ENCODE results near the gene FLT1.

Gene FLT1

GRCh38 chr13:28449826-28450773 is 44.8 kb downstream of the FLT1 start:
- no peaks in the 10 kb centered on the region for H4K20me1 ChIP-seq (ENCODE audit: insufficient read depth, low read length)
- H3K9me3 ChIP-seq (ENCODE audit: insufficient read depth, low read length, severe bottlenecking): peaks cover 4% of the 10 kb centered on the region
- H3K9ac ChIP-seq (ENCODE audit: low read depth, low read length): no peak overlapping the region
- H3K79me2 ChIP-seq (ENCODE audit: insufficient read depth, low read length): no peaks in the 10 kb centered on the region
- no peaks in the 10 kb centered on the region for H3K4me1 ChIP-seq (ENCODE audit: insufficient read depth, low read length)
- H3K27ac ChIP-seq (ENCODE audit: low read length): no peak overlapping the region
- H3K27me3 ChIP-seq (ENCODE audit: insufficient read depth, low read length, poor library complexity): no peaks in the 10 kb centered on the region
- no peak overlapping the region for H3K4me2 ChIP-seq (ENCODE audit: insufficient read depth, low read length)
- ATAC-seq (ENCODE audit: insufficient read depth, low read depth) (no peak), DNase-seq (no peak)
- H3K36me3 ChIP-seq (ENCODE audit: insufficient read depth, low read length): no peaks in the 10 kb centered on the region
- H3K4me3 ChIP-seq (ENCODE audit: low read depth in 1 of 2, low read length in 2 of 2): no peak overlapping the region
- TF ChIP-seq, protein P1, sequence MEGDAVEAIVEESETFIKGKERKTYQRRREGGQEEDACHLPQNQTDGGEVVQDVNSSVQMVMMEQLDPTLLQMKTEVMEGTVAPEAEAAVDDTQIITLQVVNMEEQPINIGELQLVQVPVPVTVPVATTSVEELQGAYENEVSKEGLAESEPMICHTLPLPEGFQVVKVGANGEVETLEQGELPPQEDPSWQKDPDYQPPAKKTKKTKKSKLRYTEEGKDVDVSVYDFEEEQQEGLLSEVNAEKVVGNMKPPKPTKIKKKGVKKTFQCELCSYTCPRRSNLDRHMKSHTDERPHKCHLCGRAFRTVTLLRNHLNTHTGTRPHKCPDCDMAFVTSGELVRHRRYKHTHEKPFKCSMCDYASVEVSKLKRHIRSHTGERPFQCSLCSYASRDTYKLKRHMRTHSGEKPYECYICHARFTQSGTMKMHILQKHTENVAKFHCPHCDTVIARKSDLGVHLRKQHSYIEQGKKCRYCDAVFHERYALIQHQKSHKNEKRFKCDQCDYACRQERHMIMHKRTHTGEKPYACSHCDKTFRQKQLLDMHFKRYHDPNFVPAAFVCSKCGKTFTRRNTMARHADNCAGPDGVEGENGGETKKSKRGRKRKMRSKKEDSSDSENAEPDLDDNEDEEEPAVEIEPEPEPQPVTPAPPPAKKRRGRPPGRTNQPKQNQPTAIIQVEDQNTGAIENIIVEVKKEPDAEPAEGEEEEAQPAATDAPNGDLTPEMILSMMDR (IDR thresholded peaks at IDR 0.05; ENCODE audit: borderline replicate concordance, extremely low read depth, low read length, poor library complexity, severe bottlenecking): no peak
- no peak for TF ChIP-seq EZH2 (IDR thresholded peaks at IDR 0.05; ENCODE audit: borderline replicate concordance, low read depth, low read length, severe bottlenecking)
- H2AFZ ChIP-seq (ENCODE audit: low read depth, low read length): no peak overlapping the region

- TF ChIP-seq, protein P1 (IDR thresholded peaks at IDR 0.05; ENCODE audit: borderline replicate concordance, extremely low read depth, low read length, poor library complexity, severe bottlenecking): no peak
- no peak for TF ChIP-seq EZH2 (IDR thresholded peaks at IDR 0.05; ENCODE audit: borderline replicate concordance, low read depth, low read length, severe bottlenecking)
- no peak for ATAC-seq (ENCODE audit: insufficient read depth, low read depth)
- H3K4me1 ChIP-seq (ENCODE audit: insufficient read depth, low read length): no peaks in the 10 kb centered on the region
- DNase-seq: no peak
- H3K36me3 ChIP-seq (ENCODE audit: insufficient read depth, low read length): no peaks in the 10 kb centered on the region
- no peaks in the 10 kb centered on the region for H4K20me1 ChIP-seq (ENCODE audit: insufficient read depth, low read length)
- H3K4me3 ChIP-seq (ENCODE audit: low read depth in 1 of 2, low read length in 2 of 2): no peak overlapping the region
- H3K9ac ChIP-seq (ENCODE audit: low read depth, low read length): no peak overlapping the region
- no peak overlapping the region for H2AFZ ChIP-seq (ENCODE audit: low read depth, low read length)
- peaks cover 4% of the 10 kb centered on the region for H3K9me3 ChIP-seq (ENCODE audit: insufficient read depth, low read length, severe bottlenecking)
- H3K4me2 ChIP-seq (ENCODE audit: insufficient read depth, low read length): no peak overlapping the region
- H3K79me2 ChIP-seq (ENCODE audit: insufficient read depth, low read length): no peaks in the 10 kb centered on the region
- no peaks in the 10 kb centered on the region for H3K27me3 ChIP-seq (ENCODE audit: insufficient read depth, low read length, poor library complexity)
- H3K27ac ChIP-seq (ENCODE audit: low read length): no peak overlapping the region
Measured at GRCh38 chr13:28448651-28449358, 46.1 kb downstream of the FLT1 start.

- Histone ChIP-seq H3K79me2 (ENCODE audit: insufficient read depth, low read length) (no peaks in the 10 kb centered on the region), H3K27ac (ENCODE audit: low read length) (no peak overlapping the region), H3K4me2 (ENCODE audit: insufficient read depth, low read length) (no peak overlapping the region), H3K9me3 (ENCODE audit: insufficient read depth, low read length, severe bottlenecking) (peaks cover 4% of the 10 kb centered on the region), H3K4me1 (ENCODE audit: insufficient read depth, low read length) (peaks cover 4% of the 10 kb centered on the region), H4K20me1 (ENCODE audit: insufficient read depth, low read length) (no peaks in the 10 kb centered on the region), H2AFZ (ENCODE audit: low read depth, low read length) (no peak overlapping the region), H3K4me3 (ENCODE audit: low read depth in 1 of 2, low read length in 2 of 2) (no peak overlapping the region), H3K9ac (ENCODE audit: low read depth, low read length) (no peak overlapping the region), H3K36me3 (ENCODE audit: insufficient read depth, low read length) (no peaks in the 10 kb centered on the region), H3K27me3 (ENCODE audit: insufficient read depth, low read length, poor library complexity) (no peaks in the 10 kb centered on the region)
- TF ChIP-seq, protein P1 (IDR thresholded peaks at IDR 0.05; ENCODE audit: borderline replicate concordance, extremely low read depth, low read length, poor library complexity, severe bottlenecking): no peak
- no peak for TF ChIP-seq EZH2 (IDR thresholded peaks at IDR 0.05; ENCODE audit: borderline replicate concordance, low read depth, low read length, severe bottlenecking)
- DNase-seq: no peak
- ATAC-seq (ENCODE audit: insufficient read depth, low read depth): no peak
Measured at GRCh38 chr13:28447989-28448388, 46.9 kb downstream of the FLT1 start.

Data from DND-41 (cell line).